Activated CD8-positive, alpha-beta memory T cell treated with anti-CD3 and anti-CD28 coated beads, Interleukin-2, amount 50 U/mL, for 24 hours (primary cell): ENCODE results near the gene MED13.
"Not testable (repeated sequence)": the region's sequence is repeated elsewhere in the genome, so short reads cannot be mapped to it uniquely, and the experiment has no call there.

Source experiments
- DNase-seq: peaks from one replicate; pipeline ENCODE4 v3.0.0-alpha.2; 2020; ENCODE audit errors: extremely low read depth

MED13 gene

GRCh38 chr17:62052765-62053338, 12.2 kb downstream of the MED13 start:
- no peak for DNase-seq

GRCh38 chr17:62051053-62051452, 14.0 kb downstream of the MED13 start:
- DNase-seq = no peak

DNA sequence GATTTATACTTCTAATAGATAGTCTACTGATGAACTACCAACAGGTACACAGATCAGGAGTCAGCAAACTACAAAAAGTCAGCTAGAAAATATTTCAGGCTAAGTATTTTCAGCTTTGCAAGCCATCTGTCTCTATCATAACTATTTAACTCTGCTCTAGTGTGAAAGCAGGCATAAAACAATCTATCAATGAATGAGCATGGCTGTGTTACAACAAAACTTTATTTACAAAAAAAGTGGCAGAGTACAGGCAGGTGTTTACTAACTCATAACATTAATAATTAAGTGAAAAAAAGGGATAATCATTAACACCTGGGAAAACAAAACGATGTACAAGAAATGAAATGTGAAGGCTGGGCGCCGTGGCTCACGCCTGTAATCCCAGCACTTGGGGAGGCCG, 15.8 kb downstream of the MED13 start:
- DNase-seq = no peak

DNA sequence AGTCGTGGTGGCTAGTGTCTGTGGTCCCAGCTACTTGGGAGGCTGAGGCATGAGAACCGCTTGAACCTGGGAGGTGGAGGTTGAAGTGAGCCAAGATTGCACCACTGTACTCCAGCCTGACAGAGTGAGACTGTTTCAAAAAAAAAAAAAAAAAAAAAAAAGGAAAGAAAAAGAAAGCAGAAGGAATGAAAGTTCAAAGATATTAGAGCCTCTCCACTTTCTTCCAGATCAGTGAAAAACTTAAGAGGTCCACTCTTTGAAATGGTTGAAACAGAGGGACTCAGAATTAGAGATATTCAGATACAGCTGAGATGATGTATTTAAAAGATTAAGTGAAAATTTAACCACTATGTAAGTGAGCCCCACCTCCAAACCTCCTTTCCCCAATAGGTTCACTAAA, 16.8 kb downstream of the MED13 start:
- no peak for DNase-seq

GRCh38 chr17:62045517-62045916, 19.6 kb downstream of the MED13 start:
- DNase-seq = no peak

DNA sequence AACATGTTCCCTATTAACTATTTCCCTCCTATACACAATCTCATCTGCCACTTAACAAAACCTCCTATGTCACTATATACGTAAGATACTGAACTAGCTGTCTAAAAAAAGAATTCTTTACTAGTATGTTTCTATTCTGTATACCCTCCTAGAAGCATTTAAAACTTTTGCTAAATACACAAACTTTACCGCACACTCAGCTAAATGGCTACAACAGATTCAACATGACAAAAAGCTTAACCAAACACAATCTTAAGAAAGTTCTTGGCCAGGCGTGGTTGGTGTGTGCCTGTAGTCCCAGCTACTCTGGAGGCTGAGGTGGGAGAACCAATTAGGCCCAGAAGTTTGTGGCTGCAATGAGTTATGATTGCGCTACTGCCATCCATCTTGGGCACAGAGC, 20.0 kb downstream of the MED13 start:
- DNase-seq = no peak

GRCh38 chr17:62043602-62044001, 21.5 kb downstream of the MED13 start:
- no peak for DNase-seq

DNA sequence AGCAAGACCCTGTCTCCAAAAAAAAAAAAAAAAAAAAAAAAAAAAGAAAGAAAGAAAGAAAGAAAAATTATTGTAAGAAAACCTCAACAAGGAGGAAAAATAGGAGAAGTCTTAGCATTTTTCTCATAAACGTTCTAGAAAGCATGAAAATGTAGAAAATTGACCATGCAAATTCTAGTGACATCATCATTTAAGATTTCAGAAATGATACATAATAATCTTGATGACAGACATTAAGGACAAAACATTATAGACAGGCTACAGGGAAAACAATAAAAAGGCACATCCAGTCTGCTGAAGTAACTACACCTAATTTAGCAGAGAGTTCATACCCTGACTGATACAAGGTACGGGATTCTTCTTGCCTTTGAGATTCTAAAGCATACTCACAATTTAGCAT, 21.9 kb downstream of the MED13 start:
- DNase-seq = no peak

- no peak for DNase-seq
Measured at GRCh38 chr17:62038248-62038647, 26.8 kb downstream of the MED13 start.

GRCh38 chr17:62033317-62033716, 31.8 kb downstream of the MED13 start:
- DNase-seq = no peak

GRCh38 chr17:62032480-62032879, 32.6 kb downstream of the MED13 start:
- DNase-seq = no peak

DNA sequence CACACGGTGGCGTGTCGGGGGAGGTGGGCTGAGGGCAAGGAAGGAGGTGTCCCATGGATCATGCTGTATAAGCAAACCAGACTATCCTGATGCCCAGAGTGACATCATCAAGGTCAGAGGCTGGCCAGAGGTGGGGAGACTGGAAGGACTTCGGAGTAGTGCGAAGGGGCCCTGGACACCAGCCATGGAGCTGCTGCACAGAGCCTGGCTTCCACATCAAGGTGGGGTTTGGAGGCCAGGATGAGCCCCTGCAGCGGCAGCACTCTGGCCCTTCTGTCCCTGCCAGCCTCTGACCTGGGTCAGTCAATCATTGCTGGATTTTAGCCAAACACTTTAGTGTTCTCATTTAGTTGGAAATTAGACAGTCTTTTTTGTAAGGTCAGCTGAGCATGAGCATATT, 34.8 kb downstream of the MED13 start:
- no peak for DNase-seq

- no peak for DNase-seq
Measured at GRCh38 chr17:62024866-62025265, 40.2 kb downstream of the MED13 start.

DNA sequence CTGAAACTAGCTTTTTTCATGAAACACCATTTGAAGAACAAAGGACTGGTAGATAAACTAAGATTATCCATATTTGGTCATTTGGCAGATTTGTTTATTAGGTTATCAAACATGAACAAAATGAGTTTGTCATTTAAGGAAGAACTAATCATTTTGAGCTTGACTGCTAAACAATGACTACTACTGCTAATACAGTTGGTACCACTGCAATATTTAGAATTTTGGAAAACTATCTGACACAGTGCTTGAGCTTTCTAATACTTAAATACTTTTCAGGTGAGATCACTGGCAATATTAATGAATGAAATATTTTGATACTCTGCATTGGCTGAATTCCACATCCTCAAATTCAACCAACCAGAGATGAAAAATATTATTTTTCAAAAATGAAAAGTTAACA, 47.2 kb downstream of the MED13 start:
- no peak for DNase-seq

DNA sequence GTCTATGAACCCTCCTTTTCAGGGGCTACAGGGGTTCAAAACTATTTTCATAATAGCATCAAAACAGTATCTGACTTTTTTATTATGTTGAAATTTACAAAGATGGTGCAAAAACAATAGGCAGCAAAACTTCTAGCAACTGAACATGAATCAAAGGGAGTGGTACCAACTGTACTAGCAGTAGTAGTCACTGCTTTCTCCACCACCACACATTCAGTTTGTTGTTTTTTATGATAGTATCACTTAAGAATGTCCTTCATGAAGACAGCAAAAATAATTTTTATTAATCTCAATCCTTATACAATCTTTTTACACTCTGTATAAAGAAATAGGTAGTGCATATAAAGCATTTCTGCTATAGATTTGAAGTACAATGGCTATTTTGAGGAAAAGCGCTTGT, 47.6 kb downstream of the MED13 start:
- DNase-seq = no peak

DNA sequence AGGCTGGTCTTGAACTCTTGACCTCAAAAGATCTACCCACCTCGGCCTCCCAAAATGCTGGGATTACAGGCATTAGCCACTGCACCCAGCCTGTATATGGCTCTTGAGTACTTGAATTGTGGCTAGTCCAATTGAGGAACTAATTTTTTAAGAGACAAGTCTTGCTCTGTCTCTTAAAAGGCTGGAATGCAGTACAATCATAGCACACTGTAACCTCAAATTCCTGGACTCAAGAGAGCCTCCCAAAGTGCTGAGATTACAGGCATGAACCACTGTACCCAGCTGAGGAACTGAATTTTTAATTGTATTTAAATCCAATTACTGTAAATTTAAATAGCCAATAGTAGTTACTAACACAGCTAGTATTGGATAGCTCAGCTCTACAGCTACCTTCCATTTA, 50.6 kb downstream of the MED13 start:
- no peak for DNase-seq

DNA sequence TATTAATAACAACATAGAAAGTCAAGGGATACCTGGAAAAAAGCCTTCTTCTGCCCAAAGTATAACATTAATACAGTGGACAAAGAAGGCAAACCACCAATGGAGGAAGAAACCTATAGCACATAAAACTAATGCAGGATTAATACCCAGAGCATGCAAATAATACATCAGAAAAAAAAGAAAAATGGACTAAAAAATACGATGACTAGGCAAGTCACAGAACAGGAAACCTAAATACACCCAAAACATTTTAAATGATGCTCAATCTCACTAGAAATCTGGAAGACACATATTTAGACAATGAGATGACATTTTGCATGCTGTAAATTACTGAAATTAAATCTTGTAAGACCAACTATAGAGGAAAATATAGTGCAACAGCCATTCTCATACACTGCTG, 55.9 kb downstream of the MED13 start:
- no peak for DNase-seq

GRCh38 chr17:62008294-62008693, 56.8 kb downstream of the MED13 start:
- DNase-seq = no peak

GRCh38 chr17:62004388-62004787, 60.7 kb downstream of the MED13 start:
- DNase-seq = no peak

- not testable (repeated sequence) for DNase-seq
Measured at GRCh38 chr17:62003141-62003540, 61.9 kb downstream of the MED13 start.

GRCh38 chr17:62001105-62001504, 64.0 kb downstream of the MED13 start:
- DNase-seq = no peak

- DNase-seq = no peak
Measured at GRCh38 chr17:62000186-62000585, 64.9 kb downstream of the MED13 start.

DNA sequence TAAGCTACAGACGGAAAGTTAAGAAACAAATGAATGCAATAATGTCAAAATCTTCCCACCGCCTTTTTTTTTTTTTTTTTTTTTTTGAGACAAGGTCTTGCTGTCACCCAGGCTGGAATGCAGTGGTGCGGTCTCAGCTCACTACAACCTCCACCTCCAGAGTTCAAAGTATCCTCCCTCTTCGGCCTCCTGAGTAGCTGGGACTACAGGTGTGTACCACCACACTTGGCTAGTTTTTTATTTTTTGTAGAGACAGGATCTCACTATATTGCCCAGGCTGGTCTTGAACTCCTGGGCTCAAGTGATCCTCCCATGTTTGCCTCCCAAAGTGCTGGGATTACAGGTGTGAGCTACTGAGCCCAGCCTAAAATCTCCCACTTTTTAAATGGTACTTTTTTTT, 66.5 kb downstream of the MED13 start:
- DNase-seq = not testable (repeated sequence)

- no peak for DNase-seq
Measured at GRCh38 chr17:61997664-61998063, 67.4 kb downstream of the MED13 start.
